Epidermal melanocyte (primary cell): Measurements from ENCODE around the gene HOXA6.

Experiments
- DNase-seq: peaks from one replicate; pipeline ENCODE4 v3.0.0; 2011; ENCODE audit warnings: low spot score; ENCODE audit not compliant: insufficient read length

Gene HOXA6

GRCh38 chr7:27099453-27100370 is 47.9 kb downstream of the HOXA6 start:
- no peak for DNase-seq

GRCh38 chr7:27098578-27099451 is 48.8 kb downstream of the HOXA6 start:
- no peak for DNase-seq

GRCh38 chr7:27097686-27098577 is 49.6 kb downstream of the HOXA6 start:
- DNase-seq = no peak

GRCh38 chr7:27096768-27097514 is 50.6 kb downstream of the HOXA6 start:
- DNase-seq = peak; percentile 74

- peak; percentile 99 for DNase-seq
Measured at GRCh38 chr7:27095897-27096767, 51.4 kb downstream of the HOXA6 start, which contains the start of gene HOXA1. HOXA1 (minus strand) TSS chr7:27096000; CDS start chr7:27095912, 88 bp downstream.
